CD4-positive, alpha-beta T cell treated with Interleukin-15 for 4 hours (primary cell): Measurements from ENCODE around the gene GRM1.

Experiments used
- DNase-seq: peaks from one replicate; pipeline ENCODE4 v3.0.0-alpha.2; 2020; ENCODE audit warnings: low spot score

Gene GRM1

DNA sequence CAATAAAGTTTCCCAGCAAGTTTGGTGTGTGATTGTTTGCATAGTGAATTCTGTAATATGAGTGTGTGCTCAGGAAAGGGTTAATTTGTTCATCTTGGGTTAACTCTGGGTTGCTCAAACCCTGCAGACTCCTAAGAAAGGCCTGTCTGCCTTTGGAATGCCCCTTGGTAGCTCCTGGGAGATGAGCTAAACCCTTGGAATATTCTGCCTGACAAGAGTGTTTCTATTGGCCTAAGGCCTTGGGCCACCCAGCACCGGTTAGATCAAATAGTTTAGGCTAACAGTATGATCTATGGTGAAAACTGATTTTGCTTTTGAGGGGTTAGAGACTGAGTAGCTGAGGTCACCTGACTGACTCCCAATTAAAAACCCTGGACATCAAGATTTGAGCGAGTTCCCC is 248.3 kb downstream of the GRM1 start:
- DNase-seq, result no peak

DNA sequence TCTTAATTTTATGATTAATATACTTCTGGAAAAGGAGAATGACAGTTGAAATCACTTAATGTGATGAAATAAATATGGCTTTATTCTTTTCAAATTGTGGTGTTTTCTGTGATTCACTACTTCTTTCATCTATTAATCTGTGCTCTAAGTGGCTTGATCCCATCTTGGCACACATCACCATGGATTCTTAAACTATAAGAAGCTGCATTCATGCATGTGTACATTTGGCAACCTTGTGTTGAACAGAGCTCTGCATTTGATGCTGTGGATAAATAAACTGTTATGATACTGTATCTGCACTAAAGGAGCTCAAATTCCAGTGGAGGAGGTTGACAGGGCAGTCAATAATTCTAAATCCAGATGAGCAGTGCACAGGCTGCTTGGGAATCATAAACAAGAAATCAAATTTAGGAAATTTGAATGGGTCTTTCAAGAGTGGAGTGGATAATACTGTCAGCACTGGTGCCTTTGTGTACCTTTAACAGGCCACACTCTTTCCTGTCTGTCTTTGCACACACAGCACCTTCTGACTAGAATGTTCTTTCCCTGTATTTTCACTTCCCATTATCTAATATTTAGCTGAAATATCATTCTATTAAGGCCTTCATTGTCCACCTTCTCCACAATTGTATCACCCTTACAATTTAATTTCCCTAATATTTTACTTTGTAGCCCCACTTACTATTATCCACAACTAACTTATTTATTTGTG is 252.9 kb downstream of the GRM1 start:
- DNase-seq, result no peak

DNA sequence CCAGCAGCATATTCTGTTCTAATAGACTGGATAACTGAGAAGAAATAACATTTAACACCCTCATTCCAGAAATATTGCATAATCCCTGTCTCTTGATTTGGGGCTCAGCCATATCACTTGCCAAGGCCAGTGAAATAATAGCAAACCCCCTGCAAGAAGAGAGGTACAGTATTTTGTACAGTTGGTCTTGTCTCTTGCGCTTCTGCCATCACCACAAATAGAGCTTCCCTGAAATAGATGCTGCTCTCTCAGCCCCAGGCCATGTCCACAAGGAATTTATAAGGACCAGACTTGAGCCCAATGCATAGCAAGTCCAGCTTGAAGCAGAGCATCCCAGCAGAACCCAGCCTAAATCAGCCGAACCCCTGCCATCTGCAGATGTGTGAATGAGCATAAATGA is 254.0 kb downstream of the GRM1 start:
- DNase-seq, result no peak

DNA sequence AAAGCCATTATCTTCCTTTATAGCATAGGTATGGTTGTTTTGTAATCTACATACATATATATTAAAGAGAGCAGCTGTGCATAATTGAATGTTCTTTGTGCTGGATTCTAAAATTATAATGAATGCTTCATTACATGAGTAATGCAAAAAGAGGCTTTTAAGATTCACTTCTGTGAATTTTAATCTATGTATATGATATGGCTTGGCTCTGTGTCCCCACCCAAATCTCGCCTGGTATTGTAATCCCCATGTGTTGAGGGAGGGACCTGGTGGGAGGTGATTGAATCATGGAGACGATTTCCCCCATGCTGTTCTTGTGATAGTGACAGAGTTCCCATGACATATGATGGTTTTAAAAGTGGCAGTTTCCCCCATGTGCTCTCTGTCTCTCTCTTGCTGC is 255.4 kb downstream of the GRM1 start:
- DNase-seq, result no peak

DNA sequence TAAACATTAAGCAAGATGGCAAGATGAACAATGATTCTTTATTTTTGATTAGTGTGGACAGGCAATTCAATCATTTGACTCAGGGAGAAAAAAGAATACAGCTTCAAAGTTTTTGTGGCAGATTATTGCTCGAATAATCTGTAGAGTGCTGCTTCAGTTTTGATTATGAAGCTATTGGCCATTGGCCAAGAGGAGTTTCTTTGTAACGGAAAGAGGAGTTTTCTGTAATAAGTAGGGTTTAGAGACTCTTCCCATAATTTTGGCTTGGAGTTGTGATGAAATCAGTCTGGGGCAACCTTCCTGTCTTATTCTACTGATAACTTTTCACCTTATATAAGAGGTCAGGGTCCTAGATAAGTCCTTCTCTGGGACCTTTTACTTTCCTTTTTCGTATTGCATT is 258.1 kb downstream of the GRM1 start:
- DNase-seq, result no peak

DNA sequence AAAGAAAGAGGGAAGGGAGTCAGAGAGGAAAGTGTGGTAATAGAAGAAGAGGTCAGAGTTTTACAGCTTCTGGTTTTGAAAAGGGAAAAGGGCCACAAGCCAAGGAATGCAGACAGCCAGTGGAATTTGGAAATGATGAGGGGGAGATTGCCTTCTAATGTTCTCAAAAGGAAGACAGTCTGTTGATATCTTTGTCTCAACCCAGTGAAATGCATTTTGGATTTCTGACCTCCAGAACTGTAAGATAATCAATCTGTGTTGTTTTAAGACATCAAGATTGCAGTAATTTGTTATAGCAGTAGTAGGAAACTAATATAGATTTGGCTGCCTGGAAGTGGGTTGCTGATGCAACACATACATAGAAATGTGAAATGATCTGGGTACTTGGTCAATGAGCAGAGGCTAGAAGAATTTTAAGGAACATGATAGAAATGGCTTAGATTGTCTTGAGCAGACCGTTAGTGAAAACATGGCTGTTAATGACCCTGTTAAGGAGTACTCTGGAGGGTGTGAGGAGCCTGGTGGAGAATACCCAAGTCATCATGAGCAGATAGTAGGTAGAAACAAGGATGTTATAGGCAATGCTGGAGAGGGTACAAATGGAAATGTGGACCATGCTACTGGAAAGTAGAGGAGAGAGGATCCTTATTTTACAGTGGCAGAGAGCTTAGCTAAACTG is 259.0 kb downstream of the GRM1 start:
- DNase-seq, result no peak

DNA sequence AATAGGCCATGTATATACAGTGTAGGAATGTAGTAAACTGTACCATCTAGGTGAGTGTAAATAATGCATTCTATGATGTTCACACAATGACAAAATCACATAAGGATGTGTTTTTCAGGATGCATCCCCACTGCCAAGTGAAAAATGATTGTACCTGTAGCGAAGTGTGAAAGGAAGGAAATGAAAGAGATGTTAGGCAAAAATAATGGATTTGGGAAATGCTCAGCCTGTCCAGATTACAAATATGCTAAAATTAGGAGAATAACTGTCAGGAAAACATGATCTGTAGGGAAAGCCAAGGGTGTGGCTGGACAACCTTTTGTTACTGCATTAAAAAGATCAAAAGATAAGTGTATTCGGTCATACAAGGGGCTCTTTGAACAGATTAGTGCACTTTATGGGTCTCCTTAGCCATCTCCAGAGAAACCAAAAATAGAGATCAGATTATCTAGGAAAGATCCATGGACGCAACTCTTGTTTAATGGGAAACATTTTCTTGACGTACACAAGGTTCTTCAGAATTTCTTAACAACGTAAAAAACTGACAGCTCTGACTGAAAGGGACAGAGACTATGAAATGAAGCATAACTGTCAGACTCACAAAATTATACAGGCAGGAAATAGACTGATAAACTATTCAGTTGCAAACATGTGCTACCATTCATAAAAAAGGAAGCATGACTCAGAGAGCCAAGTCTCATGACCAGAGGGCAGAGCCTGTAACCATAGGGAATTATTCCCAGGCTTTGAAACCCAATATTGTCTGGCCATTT is 261.1 kb downstream of the GRM1 start:
- no peak for DNase-seq

DNA sequence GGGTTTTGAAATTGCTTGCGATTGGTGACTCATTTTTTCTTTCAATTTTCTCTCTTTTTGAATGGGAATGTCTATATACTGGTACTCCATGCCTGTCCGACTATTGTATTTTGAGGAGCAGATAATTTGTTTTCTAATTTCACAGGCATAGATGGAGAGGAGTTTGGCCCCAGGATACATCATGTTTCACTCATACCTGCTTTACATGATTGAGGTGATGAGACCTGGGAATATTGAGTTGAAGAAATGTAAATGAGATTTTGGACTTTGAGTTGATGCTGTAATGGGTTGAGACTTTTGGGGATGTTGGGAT is 261.7 kb downstream of the GRM1 start:
- DNase-seq, result no peak

DNA sequence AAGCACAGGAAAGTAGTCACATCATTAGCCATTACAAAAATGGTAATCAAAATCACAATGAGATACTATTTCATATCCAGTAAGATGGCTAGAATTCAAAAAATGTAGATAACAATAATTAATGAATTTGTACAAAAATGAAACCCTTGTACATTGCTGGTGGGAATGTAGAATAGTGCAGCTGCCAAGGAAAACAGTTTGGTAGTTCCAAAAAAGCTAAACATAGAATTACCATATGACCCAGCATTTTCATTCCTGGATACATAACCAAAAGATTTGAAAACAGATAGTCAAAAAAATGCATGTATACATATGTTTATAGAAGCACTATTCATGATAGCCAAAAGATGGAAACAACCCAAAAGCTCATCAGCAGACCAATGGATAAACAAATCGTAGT is 263.6 kb downstream of the GRM1 start:
- no peak for DNase-seq

DNA sequence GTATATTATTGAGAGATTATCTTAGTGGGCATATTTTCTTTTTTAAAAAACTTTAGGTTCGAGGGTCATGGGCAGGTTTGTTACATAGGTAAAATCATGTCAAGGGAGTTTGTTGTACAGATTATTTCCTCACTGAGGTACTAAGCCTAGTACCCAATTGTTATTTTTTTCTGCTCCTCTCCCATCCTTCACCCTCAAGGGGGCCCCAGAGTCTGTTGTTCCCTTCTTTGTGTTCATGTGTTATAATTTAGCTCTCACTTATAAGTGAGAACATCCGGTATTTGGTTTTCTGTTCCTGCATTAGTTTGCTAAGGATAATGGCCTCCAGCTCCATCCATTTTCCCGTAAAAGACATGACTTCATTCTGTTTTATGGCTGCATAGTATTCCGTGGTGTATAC is 266.8 kb downstream of the GRM1 start:
- no peak for DNase-seq

DNA sequence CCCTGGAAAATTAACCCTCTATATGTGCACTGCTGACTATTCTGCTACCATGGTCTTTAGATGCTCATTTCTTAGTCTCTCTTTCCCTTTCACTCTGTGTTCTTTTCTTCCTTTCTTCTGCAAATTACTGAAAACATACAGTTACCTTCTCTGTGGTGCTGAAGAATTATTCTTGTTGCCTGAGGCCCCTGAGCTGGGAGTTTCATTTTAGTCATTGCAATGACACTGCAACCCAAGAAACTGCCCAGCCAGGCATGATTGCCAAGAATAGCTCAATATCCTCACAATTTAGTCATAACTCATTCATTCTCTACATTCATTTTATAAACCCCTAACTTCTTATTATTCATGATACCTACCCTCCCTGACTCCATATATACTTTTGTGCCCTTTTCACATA is 269.0 kb downstream of the GRM1 start:
- DNase-seq, result no peak

DNA sequence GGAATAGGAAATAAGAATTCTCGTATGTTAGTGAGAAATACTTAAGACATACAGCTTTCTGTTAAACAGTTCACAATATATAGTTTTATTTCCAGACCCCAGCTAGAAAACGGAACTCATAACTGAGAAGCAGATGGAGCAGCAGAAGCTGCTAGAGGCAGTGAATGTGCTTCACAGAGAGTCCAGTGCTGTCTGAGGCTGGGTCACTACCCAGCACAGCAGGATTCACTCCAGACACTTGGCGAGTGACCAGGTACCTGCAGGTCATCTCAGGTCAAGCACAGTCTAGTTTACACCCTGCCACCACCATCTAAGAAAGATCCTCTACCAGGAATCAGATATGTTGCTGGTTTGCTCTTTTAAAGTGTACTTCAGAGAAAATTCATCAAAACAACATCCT is 271.7 kb downstream of the GRM1 start:
- no peak for DNase-seq

DNA sequence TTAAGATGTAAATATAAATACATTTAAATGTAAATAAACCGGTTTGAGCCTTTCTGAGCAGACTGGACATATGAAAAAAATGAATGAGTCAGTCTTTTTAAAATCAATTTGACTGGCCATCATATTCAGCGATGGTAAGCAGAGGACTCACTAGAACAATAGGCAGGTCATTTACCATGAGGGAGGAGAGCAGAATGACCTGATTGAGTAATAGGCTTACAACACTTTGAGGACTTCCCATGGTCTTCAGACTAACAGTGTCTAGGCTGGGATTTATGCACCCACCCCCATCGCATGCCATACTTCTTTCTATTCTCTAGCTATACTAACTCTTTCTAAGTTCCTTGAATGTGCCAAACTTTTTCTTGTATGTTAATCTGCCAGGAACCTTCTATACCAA is 272.9 kb downstream of the GRM1 start:
- DNase-seq, result no peak

DNA sequence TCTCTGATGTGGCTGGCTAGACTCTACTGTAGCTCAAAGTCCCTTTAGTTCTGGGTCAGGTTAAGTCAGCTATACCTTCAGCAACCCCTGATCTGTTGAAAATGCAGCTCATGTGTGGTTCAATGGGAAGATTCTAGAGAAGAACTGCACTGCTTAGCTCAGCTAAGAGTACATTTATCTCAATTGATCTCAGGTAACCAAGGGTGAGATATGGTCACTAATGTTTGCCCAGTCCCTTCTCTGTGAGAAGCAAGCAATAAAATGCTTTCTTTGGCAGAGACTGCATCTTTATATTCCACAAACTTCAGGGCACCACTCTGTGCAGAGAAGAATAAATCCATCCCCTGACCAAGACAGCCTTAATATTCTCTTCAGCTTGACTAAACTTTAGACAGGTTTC is 274.1 kb downstream of the GRM1 start:
- no peak for DNase-seq

DNA sequence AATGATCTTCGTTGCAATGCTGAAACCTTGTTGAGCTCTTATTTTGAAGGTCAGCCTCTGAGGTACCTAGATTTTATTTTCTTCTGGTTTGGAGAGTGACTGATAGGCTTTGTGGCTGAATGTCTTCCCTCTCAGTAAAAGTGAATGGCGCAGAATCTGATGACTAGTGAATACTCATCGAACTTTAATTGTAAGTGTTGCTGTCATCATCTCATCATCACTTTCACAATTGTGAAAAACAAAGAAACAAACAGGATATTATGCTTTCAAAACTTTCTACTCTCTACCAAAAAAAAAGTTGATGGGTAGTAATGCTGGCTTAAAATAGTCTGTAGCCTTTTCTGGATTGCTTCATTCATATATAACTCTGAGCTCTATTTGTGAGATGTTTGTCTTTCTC is 275.3 kb downstream of the GRM1 start:
- DNase-seq, result no peak

DNA sequence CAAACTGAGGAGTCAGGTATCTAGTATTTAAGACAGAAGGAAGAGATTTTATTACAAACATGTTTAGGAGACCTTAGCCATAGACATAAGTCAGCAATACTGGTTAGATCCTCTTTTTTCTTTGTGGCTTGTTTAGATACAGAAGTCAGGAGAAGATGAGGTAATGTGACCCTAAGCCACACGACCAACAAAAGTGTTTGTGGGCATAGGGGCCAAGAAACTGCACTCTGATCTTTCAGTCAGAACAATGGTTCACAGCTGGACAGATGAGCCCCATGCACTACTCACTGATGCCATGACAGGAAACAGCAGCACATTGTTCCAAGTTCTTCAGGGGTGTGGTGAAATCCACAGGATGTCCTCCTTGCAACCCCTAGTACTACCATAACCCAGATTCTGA is 276.2 kb downstream of the GRM1 start:
- DNase-seq, result no peak

DNA sequence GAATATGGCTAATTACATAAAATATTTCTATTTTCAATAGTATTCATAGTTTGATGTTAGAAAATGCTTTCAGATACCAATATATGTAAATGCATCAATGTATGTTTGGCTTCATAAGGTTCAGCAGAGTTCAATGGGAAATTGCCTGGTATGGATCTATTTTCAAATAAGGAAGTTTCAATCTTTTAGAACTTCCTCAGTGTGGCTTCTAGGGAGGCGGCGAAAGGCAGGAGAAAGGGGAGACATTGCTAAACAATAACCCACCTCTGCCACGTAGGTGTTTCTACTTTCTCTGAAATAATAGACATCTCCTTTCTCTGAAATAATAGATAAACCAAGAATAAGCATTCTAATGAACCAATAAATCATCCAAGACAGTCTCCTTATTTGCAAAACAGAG is 277.1 kb downstream of the GRM1 start:
- DNase-seq, result no peak

DNA sequence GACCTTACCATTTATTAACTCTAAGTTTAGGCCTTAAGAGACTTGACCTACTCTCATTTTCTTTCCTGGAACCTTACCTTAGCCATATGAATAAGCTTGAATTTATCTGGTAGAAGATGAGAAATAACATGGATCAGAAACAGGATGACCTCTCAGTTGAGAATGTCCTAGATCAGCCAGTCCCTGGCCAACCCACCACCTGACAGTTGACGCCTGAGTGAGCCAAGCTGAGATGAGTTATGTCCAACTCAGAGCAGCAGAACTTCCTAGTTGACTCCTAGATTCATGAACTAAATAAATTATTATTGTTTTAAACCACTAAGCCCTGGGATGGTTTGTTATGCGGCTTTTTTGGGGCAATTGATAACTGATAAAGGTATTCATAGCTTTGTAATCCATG is 281.8 kb downstream of the GRM1 start:
- DNase-seq, result no peak

DNA sequence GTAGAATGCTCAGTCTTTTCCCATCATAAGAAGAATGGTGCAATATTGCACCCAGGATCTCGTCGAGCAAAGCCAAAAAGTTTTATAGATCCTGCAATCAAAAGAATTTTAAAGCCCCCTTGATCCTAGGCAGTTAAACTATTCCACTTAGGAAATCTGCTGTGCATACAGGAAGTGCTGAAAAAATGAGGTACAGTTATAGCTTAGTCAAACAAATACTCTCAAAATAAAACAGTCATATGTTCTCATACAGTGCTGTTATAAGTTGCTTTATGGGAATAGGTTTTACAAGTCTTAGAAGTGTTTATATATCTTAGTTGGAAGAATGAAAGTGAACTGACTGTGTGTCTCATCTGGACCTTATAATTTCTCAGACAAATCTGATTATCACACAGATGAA is 282.2 kb downstream of the GRM1 start:
- DNase-seq, result no peak

DNA sequence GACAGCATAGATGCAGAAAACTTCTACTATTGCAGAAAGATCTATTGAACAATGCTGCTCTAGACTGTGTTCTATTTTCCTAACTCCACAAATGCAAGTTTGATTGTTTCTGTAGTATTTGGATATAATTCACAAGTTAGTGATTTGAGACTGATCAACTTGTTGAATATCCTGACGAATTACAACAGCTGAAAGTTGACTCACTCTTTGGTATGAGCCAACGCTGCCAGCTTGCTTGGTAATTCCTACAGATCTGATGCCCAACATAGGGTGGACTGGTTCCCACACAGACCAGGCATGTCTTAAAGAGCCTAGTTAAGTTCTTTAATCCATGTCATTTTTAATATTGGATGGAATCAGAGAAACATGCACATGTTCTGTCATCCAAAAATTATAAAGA is 283.7 kb downstream of the GRM1 start:
- no peak for DNase-seq

DNA sequence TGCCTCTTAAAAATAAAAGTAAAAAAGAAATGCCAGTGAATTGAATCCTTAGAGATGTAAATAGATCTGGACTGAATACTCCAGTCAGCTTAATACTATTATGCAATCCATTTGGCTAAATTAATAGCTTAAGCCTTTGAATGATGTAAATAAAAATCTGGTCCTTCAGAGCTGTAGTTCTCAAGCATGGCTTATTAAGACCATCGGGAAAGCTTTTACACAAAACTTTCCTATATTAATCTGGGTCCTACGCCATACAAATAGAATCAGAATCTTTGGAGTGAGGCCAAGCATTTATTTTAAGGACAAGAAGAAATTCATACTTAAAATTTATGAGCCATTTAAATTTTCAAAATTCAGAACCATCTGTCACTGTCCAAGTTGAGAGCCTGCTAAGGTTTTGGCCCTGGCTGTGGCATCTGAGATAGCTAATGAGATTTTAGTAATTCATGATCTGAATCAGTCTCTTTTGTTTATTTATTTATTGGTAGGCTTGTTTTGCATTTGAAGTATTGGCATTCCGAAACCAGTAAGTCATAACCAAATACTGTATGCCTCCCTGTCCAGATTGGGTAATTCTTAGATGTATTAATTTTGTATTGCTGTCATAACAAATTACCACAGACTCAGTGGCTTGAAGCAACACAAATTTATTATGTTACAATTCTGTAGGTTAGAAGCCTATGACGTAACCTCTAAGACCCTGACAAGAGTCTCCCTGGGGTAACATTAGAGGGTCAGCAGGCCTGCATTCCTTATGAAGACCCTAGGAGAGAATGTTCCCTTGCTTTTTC is 286.7 kb downstream of the GRM1 start:
- no peak for DNase-seq

DNA sequence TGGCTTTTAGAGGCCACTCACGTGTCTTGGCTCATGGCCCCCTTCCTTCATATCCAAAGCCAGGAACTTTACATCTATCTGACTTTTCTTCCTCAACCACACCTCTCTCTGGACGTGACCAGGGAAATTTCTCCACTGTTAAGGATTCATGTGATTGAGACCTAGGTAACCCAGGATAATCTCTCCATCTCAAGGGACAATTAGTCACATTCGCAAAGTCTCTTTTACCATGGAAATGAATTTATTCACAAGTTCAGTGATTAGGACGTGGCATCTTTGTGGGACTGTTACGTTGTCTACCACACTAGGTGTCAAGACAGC is 287.3 kb downstream of the GRM1 start:
- no peak for DNase-seq

DNA sequence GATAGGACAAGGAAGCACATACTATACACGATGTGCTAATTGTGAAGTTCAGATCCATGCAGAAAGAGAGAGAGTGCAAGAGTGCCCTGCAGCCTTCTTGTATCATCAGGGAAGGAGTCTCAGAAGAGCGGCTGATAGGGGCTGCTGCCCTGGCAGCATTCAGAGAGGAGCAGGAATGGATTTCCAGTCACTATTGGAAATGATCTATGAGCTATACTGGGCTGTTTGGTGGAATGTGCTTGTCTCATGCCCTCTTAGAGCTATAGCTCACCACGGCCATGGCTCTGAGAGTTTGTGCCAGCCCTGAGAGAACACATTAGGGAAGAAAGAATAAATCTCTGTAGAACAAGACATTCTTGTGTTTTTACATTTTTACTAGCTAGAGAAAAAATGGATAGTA is 302.2 kb downstream of the GRM1 start:
- no peak for DNase-seq
